SH-SY5Y (cell line): Measurements from ENCODE around the gene CCDC158.

Source experiments
- GATA2 ChIP-seq: IDR thresholded peaks from 2 replicates; pipeline ENCODE4 v1.6.1; 2011; ENCODE audit warnings: mild to moderate bottlenecking, low read depth, low read length
- GATA3 ChIP-seq: IDR thresholded peaks from 2 replicates; pipeline ENCODE4 v1.6.1; 2011; ENCODE audit warnings: low read depth, mild to moderate bottlenecking, low read length, moderate library complexity

CCDC158 gene

GRCh38 chr4:76313547-76313946 is 107.4 kb downstream of the CCDC158 start:
- TF ChIP-seq GATA2 (no peak), GATA3 (no peak)

- TF ChIP-seq GATA2 (no peak), GATA3 (no peak)
Measured at GRCh38 chr4:76312457-76312856, 108.5 kb downstream of the CCDC158 start.

GRCh38 chr4:76311896-76312331 is 109.0 kb downstream of the CCDC158 start:
- no peak for TF ChIP-seq GATA3

- TF ChIP-seq GATA2 (no peak), GATA3 (no peak)
Measured at GRCh38 chr4:76310683-76311082, 110.3 kb downstream of the CCDC158 start.

- TF ChIP-seq GATA3 (no peak), GATA2 (no peak)
Measured at GRCh38 chr4:76309939-76310550, 110.9 kb downstream of the CCDC158 start.

GRCh38 chr4:76308548-76308947 is 112.4 kb downstream of the CCDC158 start:
- no peak for TF ChIP-seq GATA3
- TF ChIP-seq GATA2 = no peak

- TF ChIP-seq GATA3 = no peak
- no peak for TF ChIP-seq GATA2
Measured at GRCh38 chr4:76307660-76308014, 113.3 kb downstream of the CCDC158 start.

GRCh38 chr4:76306882-76307659 is 113.9 kb downstream of the CCDC158 start:
- no peak for TF ChIP-seq GATA3
- TF ChIP-seq GATA2 = no peak

- TF ChIP-seq GATA3 (no peak), GATA2 (no peak)
Measured at GRCh38 chr4:76305971-76306881, 114.7 kb downstream of the CCDC158 start, which contains the start of gene STBD1. STBD1 (plus strand) TSS chr4:76306733; CDS start chr4:76306770, 37 bp downstream.

GRCh38 chr4:76305033-76305687 is 115.8 kb downstream of the CCDC158 start:
- TF ChIP-seq GATA3 = no peak
- TF ChIP-seq GATA2 = no peak

GRCh38 chr4:76302826-76303438 is 118.0 kb downstream of the CCDC158 start:
- no peak for TF ChIP-seq GATA3
- TF ChIP-seq GATA2 = no peak

GRCh38 chr4:76301775-76302162 is 119.2 kb downstream of the CCDC158 start:
- TF ChIP-seq GATA2 (no peak), GATA3 (no peak)

- TF ChIP-seq GATA2 (no peak), GATA3 (no peak)
Measured at GRCh38 chr4:76301068-76301774, 119.7 kb downstream of the CCDC158 start.

GRCh38 chr4:76300012-76300411 is 120.9 kb downstream of the CCDC158 start:
- no peak for TF ChIP-seq GATA2
- no peak for TF ChIP-seq GATA3
